DND-41 (cell line): ENCODE results near the gene CASP1.

ENCODE experiments used
- ATAC-seq: fragments of 200-7000 bp; cut with Tn5 transposase; 3 replicates; pipeline ENCODE4 v1.9.1; 2021; ENCODE audit warnings: low read depth; ENCODE audit not compliant: insufficient read depth
- DNase-seq: peaks from one replicate; pipeline ENCODE4 v3.0.0-alpha.2; 2020
- H2AFZ ChIP-seq: 2 replicates; pipeline ENCODE4 v1.6.0; 2012; ENCODE audit warnings: low read depth, low read length
- H3K27ac ChIP-seq: 2 replicates; pipeline ENCODE4 v1.5.1; 2012; ENCODE audit warnings: low read length, inconsistent platforms
- H3K27me3 ChIP-seq: fragments of 200-600 bp; sonication (generic); 2 replicates; pipeline ENCODE4 v1.6.0; 2012; ENCODE audit warnings: low read length, mild to moderate bottlenecking, inconsistent platforms; ENCODE audit not compliant: insufficient read depth, poor library complexity
- H3K36me3 ChIP-seq: 2 replicates; pipeline ENCODE4 v1.5.1; 2012; ENCODE audit warnings: low read length, inconsistent platforms; ENCODE audit not compliant: insufficient read depth
- H3K4me1 ChIP-seq: 2 replicates; pipeline ENCODE4 v1.5.1; 2012; ENCODE audit warnings: mild to moderate bottlenecking, low read length; ENCODE audit not compliant: insufficient read depth
- H3K4me2 ChIP-seq: 2 replicates; pipeline ENCODE4 v1.6.0; 2012; ENCODE audit warnings: mild to moderate bottlenecking, moderate library complexity, low read length, inconsistent platforms; ENCODE audit not compliant: insufficient read depth
- H3K4me3 ChIP-seq, 2 experiments: fragments of 200-600 bp in 1 of 2; shearing (Covaris generic) in 1 of 2; 2 replicates each; pipeline ENCODE4 v1.5.1; 2012 to 2016; ENCODE audit warnings: inconsistent platforms in 2 of 2, low read length in 2 of 2, mild to moderate bottlenecking in 2 of 2, low read depth in 1 of 2, moderate library complexity in 1 of 2
- H3K79me2 ChIP-seq: 2 replicates; pipeline ENCODE4 v1.6.0; 2012; ENCODE audit warnings: low read length, inconsistent platforms; ENCODE audit not compliant: insufficient read depth
- H3K9ac ChIP-seq: 2 replicates; pipeline ENCODE4 v1.6.0; 2012; ENCODE audit warnings: low read depth, mild to moderate bottlenecking, inconsistent platforms, low read length, moderate library complexity
- H3K9me3 ChIP-seq: 2 replicates; pipeline ENCODE4 v1.5.1; 2012; ENCODE audit warnings: low read length, moderate library complexity, mild to moderate bottlenecking, inconsistent platforms; ENCODE audit not compliant: insufficient read depth, severe bottlenecking
- H4K20me1 ChIP-seq: 2 replicates; pipeline ENCODE4 v1.6.0; 2012; ENCODE audit warnings: low read length; ENCODE audit not compliant: insufficient read depth
- EZH2 ChIP-seq: IDR thresholded peaks from 3 replicates; pipeline ENCODE4 v1.6.1; 2012; ENCODE audit warnings: borderline replicate concordance, low read depth, mild to moderate bottlenecking, moderate library complexity, low read length, inconsistent platforms; ENCODE audit not compliant: severe bottlenecking
- TF ChIP-seq, protein P1 (sequence below): IDR thresholded peaks from 2 replicates; pipeline ENCODE4 v1.5.1; 2012; ENCODE audit warnings: borderline replicate concordance, low read length, moderate library complexity, mild to moderate bottlenecking; ENCODE audit not compliant: poor library complexity, severe bottlenecking; ENCODE audit errors: extremely low read depth

Gene CASP1

DNA sequence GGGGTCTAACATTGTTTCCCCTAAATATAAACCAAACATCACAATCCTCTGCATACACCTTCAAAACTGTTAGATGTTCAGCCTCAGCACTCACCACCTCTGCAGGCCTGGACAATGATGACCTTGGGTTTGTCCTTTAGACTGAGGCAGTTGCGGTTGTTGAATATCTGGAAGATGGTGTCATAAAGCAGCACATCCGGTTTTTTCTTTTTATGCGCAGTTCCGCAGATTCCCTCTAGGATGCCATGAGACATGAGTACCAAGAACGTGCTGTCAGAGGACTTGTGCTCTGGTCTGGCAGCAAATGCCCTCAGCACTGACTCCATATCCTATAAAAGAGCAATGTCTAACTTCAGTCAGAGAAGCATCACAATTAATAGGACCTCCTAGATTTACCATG lies 34.8 kb downstream of the CASP1 start:
- no peaks in the 10 kb centered on the region for H3K4me1 ChIP-seq
- no peak overlapping the region for H3K27ac ChIP-seq
- no peaks in the 10 kb centered on the region for H3K27me3 ChIP-seq
- H3K9ac ChIP-seq = no peak overlapping the region
- H3K79me2 ChIP-seq = no peaks in the 10 kb centered on the region
- DNase-seq = no peak
- no peak overlapping the region for H3K4me2 ChIP-seq
- no peaks in the 10 kb centered on the region for H3K36me3 ChIP-seq
- no peak overlapping the region for H2AFZ ChIP-seq
- no peak overlapping the region for H3K4me3 ChIP-seq
- no peak for ATAC-seq
- no peaks in the 10 kb centered on the region for H4K20me1 ChIP-seq
- no peak for TF ChIP-seq EZH2
- TF ChIP-seq, protein P1, sequence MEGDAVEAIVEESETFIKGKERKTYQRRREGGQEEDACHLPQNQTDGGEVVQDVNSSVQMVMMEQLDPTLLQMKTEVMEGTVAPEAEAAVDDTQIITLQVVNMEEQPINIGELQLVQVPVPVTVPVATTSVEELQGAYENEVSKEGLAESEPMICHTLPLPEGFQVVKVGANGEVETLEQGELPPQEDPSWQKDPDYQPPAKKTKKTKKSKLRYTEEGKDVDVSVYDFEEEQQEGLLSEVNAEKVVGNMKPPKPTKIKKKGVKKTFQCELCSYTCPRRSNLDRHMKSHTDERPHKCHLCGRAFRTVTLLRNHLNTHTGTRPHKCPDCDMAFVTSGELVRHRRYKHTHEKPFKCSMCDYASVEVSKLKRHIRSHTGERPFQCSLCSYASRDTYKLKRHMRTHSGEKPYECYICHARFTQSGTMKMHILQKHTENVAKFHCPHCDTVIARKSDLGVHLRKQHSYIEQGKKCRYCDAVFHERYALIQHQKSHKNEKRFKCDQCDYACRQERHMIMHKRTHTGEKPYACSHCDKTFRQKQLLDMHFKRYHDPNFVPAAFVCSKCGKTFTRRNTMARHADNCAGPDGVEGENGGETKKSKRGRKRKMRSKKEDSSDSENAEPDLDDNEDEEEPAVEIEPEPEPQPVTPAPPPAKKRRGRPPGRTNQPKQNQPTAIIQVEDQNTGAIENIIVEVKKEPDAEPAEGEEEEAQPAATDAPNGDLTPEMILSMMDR = peak; percentile 16
- H3K9me3 ChIP-seq = no peaks in the 10 kb centered on the region

DNA sequence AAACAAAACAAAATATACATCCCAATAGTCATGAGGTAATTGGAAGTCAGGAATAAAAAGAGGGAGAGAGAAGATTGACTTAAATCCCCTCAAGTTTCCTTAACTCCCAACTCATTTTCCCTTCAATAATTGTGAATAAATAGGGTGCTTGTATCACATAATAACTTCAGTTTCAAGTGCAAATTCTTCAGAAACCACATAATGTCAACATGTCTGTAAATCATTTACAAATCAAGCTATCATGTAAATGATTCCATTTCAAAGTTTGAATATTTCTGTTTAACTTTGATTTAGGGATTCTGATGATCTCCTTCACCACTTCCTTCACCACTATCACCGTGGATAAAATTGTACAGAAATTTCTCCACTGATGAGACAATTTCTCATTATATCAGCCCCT lies 35.2 kb downstream of the CASP1 start:
- Histone ChIP-seq H3K9ac (no peak overlapping the region), H3K79me2 (no peaks in the 10 kb centered on the region), H3K27me3 (no peaks in the 10 kb centered on the region), H3K36me3 (no peaks in the 10 kb centered on the region), H3K9me3 (no peaks in the 10 kb centered on the region), H3K27ac (no peak overlapping the region), H3K4me3 (no peak overlapping the region), H2AFZ (no peak overlapping the region), H3K4me2 (no peak overlapping the region), H3K4me1 (no peaks in the 10 kb centered on the region), H4K20me1 (no peaks in the 10 kb centered on the region)
- TF ChIP-seq, protein P1 = no peak
- TF ChIP-seq EZH2 = no peak
- ATAC-seq (no peak), DNase-seq (no peak)

DNA sequence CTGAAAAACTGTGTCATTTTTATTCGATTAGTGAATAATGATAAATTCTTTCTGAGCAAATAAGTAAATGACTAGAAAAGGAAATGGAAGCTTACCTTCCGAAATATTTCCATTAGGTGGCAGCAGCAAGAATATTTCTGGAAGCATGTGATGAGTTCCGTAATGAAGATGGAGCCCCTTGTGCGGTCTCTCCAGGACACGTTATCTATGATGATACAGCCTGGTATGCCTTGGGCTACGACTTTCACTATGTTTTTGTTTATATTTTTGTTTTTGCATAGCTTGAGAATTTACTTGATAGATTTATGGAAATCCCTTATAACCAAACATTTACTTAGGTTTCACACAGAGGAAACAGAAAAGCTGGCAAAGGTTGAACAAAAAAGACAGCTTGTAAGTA lies 37.7 kb downstream of the CASP1 start:
- Histone ChIP-seq H3K36me3 (no peaks in the 10 kb centered on the region), H3K9ac (no peak overlapping the region), H3K9me3 (no peaks in the 10 kb centered on the region), H3K27me3 (no peaks in the 10 kb centered on the region), H3K4me3 (no peak overlapping the region), H3K4me1 (no peaks in the 10 kb centered on the region), H3K79me2 (no peaks in the 10 kb centered on the region), H3K27ac (no peak overlapping the region), H3K4me2 (no peak overlapping the region), H2AFZ (no peak overlapping the region), H4K20me1 (no peaks in the 10 kb centered on the region)
- ATAC-seq (no peak), DNase-seq (no peak)
- no peak for TF ChIP-seq EZH2
- TF ChIP-seq, protein P1 = no peak

DNA sequence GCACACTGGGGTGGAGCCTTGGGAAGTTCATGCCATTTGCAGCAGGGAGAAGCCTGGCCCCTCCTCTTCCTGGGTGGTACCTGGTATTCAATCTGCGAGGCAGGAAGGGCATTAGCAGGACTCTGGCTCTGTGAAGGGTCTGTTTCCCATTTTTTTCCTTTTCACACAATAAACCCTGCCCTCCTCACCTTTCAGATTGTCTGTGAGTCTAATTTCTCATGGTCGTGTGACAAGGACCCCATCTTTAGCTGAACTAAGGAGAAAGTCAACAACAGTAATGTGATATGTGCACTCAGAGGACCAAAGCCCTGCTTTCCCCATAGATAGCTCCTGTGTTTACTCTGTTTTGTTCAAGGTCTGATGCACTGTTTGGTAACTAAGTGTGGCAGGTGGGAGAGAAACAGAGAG lies 39.9 kb downstream of the CASP1 start:
- Histone ChIP-seq H3K9me3 (no peaks in the 10 kb centered on the region), H3K27ac (no peak overlapping the region), H3K4me3 (no peak overlapping the region), H3K4me2 (no peak overlapping the region), H3K9ac (no peak overlapping the region), H4K20me1 (no peaks in the 10 kb centered on the region), H2AFZ (peak overlapping the region; percentile 7; the same call in 1 of the 2 replicates), H3K4me1 (no peaks in the 10 kb centered on the region), H3K27me3 (no peaks in the 10 kb centered on the region), H3K79me2 (no peaks in the 10 kb centered on the region), H3K36me3 (no peaks in the 10 kb centered on the region)
- TF ChIP-seq, protein P1 = no peak
- no peak for TF ChIP-seq EZH2
- DNase-seq (no peak), ATAC-seq (no peak)
